ENCODE measurements around the gene TTC34.

TTC34 gene

GRCh38 chr1:2639607-2640521, 161.6 kb downstream of the TTC34 start:
- in situ Hi-C loops (cut with HindIII; ENCODE audit: low sequenced_read_pairs): no loop called here
- TF ChIP-seq, protein P1, sequence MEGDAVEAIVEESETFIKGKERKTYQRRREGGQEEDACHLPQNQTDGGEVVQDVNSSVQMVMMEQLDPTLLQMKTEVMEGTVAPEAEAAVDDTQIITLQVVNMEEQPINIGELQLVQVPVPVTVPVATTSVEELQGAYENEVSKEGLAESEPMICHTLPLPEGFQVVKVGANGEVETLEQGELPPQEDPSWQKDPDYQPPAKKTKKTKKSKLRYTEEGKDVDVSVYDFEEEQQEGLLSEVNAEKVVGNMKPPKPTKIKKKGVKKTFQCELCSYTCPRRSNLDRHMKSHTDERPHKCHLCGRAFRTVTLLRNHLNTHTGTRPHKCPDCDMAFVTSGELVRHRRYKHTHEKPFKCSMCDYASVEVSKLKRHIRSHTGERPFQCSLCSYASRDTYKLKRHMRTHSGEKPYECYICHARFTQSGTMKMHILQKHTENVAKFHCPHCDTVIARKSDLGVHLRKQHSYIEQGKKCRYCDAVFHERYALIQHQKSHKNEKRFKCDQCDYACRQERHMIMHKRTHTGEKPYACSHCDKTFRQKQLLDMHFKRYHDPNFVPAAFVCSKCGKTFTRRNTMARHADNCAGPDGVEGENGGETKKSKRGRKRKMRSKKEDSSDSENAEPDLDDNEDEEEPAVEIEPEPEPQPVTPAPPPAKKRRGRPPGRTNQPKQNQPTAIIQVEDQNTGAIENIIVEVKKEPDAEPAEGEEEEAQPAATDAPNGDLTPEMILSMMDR (IDR thresholded peaks at IDR 0.05; ENCODE audit: low read depth, low read length): no peak
- no peak for DNase-seq (ENCODE audit: low read depth, low spot score)
- H3K4me3 ChIP-seq (ENCODE audit: low read depth, low read length): no peak overlapping the region

- DNase-seq (ENCODE audit: low read depth, low spot score): no peak
- in situ Hi-C loops (cut with HindIII; ENCODE audit: low sequenced_read_pairs): no loop called here
- H3K4me3 ChIP-seq (ENCODE audit: low read depth, low read length): no peak overlapping the region
- TF ChIP-seq, protein P1 (IDR thresholded peaks at IDR 0.05; ENCODE audit: low read depth, low read length): no peak
Measured at GRCh38 chr1:2639203-2639602, 162.3 kb downstream of the TTC34 start.

DNA sequence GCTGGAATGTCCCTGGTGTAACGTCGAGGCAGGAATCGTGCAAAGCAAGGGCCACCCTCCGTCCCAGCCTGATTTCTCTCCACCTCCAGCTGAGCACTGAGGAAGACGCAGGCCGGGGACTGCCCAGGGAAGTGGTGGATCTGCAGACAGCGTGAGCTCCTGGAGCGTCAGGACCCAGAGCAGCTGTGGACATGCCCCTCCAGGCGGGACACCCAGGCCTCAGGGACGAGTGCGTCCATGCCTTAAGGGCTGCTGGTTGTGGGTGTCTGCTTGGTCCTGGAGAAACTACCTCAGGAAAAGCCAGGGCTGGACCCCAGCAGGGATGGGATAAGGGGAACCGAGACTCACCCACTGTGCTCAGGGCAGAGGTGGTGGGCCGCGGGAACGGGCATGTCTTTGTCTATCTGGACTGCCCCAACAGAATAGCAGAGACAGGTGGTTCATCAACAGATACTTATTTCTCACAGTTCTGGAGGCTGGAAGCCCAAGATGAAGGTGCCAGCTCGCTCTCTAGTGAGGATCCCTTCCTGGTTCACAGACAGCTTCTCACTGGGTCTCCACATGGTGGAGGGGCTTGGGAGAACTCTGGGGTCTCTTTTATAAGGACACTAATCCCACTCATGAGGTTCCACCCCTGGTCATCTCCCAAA, 162.9 kb downstream of the TTC34 start:
- TF ChIP-seq, protein P1 (IDR thresholded peaks at IDR 0.05; ENCODE audit: low read depth, low read length): no peak
- no peak overlapping the region for H3K4me3 ChIP-seq (ENCODE audit: low read depth, low read length)
- no peak for DNase-seq (ENCODE audit: low read depth, low spot score)
- in situ Hi-C loops (cut with HindIII; ENCODE audit: low sequenced_read_pairs): no loop called here

DNA sequence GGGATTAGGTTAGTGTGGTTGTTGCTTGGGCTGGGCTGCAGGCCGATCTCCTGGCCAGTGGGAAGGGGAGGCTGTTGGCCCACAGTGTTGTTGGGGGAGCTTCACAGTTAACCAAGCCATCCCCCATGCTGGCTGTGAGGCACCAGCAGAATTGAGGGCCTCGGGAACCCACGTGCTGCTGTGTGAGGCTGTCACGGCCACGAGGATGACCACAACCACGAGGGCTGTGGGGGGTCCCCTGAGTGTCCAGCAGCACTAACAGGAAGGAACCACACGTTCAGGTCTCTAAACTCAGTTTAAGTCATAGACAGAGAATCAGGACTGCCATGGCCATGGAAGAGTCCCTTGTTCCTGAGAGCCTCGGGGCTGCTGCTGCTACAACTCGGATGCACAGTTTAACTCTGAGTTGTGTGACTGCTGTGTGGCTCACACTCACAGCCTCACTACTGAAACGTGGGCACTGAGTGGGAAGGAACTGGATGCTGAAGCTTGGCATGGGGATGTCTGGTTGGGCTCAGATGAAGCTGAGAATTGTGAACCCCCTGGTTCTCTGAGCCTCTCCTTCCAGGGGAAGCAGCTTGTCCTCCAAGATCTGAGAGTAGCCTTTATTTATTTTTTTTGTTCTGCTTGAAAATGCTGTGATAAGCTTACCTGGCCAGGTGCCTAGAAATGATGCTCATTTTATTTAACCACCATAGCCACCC, 163.9 kb downstream of the TTC34 start:
- TF ChIP-seq, protein P1 (IDR thresholded peaks at IDR 0.05; ENCODE audit: low read depth, low read length): no peak
- no peak for DNase-seq (ENCODE audit: low read depth, low spot score)
- in situ Hi-C loops (cut with HindIII; ENCODE audit: low sequenced_read_pairs): no loop called here
- no peak overlapping the region for H3K4me3 ChIP-seq (ENCODE audit: low read depth, low read length)

DNA sequence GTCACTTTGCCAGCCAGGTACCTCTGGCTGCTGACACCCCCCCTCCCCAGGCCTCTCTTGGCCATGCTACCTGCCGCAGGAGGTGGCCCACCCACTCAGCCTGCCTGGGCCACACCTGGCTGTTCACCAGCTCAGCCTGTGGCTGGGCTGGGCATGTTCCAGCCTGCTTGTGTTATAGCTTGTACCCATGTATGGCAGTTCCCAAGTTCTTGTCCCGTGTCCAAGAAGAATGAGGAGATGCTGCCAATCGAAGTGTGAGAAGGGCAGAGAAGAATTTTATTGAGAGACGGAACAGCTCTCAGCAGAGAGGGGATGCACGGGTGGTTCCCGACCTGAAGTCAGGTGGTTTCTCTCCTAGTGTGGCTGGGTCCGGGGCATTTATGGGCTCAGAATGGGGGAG, 164.8 kb downstream of the TTC34 start:
- TF ChIP-seq, protein P1 (IDR thresholded peaks at IDR 0.05; ENCODE audit: low read depth, low read length): no peak
- no peak for DNase-seq (ENCODE audit: low read depth, low spot score)
- H3K4me3 ChIP-seq (ENCODE audit: low read depth, low read length): no peak overlapping the region
- in situ Hi-C loops (cut with HindIII; ENCODE audit: low sequenced_read_pairs): no loop called here

DNA sequence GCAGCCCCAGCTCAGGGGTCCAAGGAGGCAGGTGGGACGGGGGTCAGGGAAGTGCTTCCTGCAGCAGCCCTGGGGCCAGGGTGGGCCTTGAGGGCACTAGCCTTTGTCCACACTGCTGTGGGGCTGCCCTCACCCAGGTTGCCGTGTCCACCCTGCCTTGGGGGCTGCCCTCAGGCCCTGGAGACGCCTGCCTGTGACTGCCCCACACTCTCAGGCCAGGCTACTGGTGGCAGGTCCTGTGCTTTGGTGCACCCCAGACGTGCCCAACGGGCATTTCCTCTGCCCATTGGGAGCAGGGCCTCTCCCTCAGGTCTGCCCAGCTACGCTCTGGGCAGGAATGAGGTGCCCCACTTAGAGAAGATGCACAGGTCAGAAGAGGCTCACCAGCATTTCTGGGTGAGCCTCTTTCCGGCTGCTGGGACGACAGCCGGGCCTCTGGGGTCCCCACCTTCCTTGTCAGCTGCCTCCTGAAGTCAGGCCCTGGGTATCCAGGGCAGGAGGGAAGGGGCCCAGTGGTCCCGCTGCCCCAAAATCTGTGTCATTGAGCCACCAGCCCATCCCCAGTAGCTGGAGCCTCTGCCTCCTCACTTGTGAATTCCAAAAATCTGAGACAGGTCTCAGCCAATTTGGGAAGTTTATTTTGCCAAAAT, 166.0 kb downstream of the TTC34 start:
- DNase-seq (ENCODE audit: low read depth, low spot score): no peak
- in situ Hi-C loops (cut with HindIII; ENCODE audit: low sequenced_read_pairs): no loop called here
- no peak overlapping the region for H3K4me3 ChIP-seq (ENCODE audit: low read depth, low read length)
- TF ChIP-seq, protein P1 (IDR thresholded peaks at IDR 0.05; ENCODE audit: low read depth, low read length): no peak
